ENCODE data around the gene CEACAM19. TPM values are rescaled to one million over a fixed set of nuclear protein-coding genes. Genes with fewer than 3 reads are reported as not detected.
"Not testable (repeated sequence)": the region's sequence is repeated elsewhere in the genome, so short reads cannot be mapped to it uniquely, and the experiment has no call there.

Gene CEACAM19
- total and polyA plus RNA-seq, 2 of the 13 experiments (the other 11 are each of a cell fraction or from before 2014, with no cell fraction given), result 1.3 to 4.0 TPM

GRCh38 chr19:44634058-44634457 is 37.2 kb upstream of the CEACAM19 start:
- H2AFZ ChIP-seq (ENCODE audit: low read length); H3K4me3 ChIP-seq (replicated peaks in 1 of 3; ENCODE audit: insufficient read depth in 1 of 3, low read depth in 2 of 3, low read length in 3 of 3); H3K9ac ChIP-seq (ENCODE audit: insufficient read depth, low read depth, low read length); FAIRE-seq; H3K4me2 ChIP-seq (ENCODE audit: low read depth, low read length); H3K27me3 ChIP-seq (ENCODE audit: control insufficient read depth in 1 of 2, insufficient read depth in 2 of 2, low read length in 2 of 2); CTCF ChIA-PET (ENCODE audit: low intra/inter-chr PET ratio, low total read pairs); in situ Hi-C loops (cut with HindIII; ENCODE audit: extremely low pct_ligation_motif_present, low pct_unique_long_range_greater_than_20kb); H3K27ac ChIP-seq (ENCODE audit: extremely low read length, insufficient read depth, low read length); H4K20me1 ChIP-seq (ENCODE audit: insufficient read depth, low read length); H3K79me2 ChIP-seq (ENCODE audit: insufficient read depth, low read length); H3K9me3 ChIP-seq (ENCODE audit: low read length); DNase-seq (ENCODE audit: low spot score); intact Hi-C loops (cut with micrococcal nuclease; ENCODE audit: unreplicated experiment); ATAC-seq; BruUV-seq (replicated peaks): not testable (repeated sequence)
- TF ChIP-seq MAFK (conservative IDR thresholded peaks at IDR 0.05 in 1 of 2, IDR thresholded peaks at IDR 0.05 in 1 of 2; ENCODE audit: low read length in 2 of 2), result peak in 1 of 2 experiments; percentile 40; a peak in 1 of 4 replicates
- Histone ChIP-seq H3K36me3 (replicated peaks in 1 of 2; ENCODE audit: control insufficient read depth in 1 of 2, insufficient read depth in 2 of 2, low read length in 2 of 2) (peaks cover 2 to 13% of the 10 kb centered on the region in 2 experiments; a peak in 3 of 5 replicates), H3K4me1 (ENCODE audit: insufficient read depth, low read length) (peaks cover 42% of the 10 kb centered on the region)
- WGBS (ENCODE audit: low lambda C conversion rate), result 100% methylated on average over 5 of the region's 5 CpGs
- POLR2A ChIA-PET, result interaction anchor here (1.0 to 2.6 kb wide), 2 partner anchors 8 to 18 kb away, joined by 5 to 7 read pairs; no protein-coding TSS in a partner anchor

- H3K36me3 ChIP-seq (replicated peaks in 1 of 2; ENCODE audit: control insufficient read depth in 1 of 2, insufficient read depth in 2 of 2, low read length in 2 of 2), result peaks cover 2 to 12% of the 10 kb centered on the region in 2 experiments; a peak in 2 of 5 replicates
- no peak for FAIRE-seq
- WGBS (ENCODE audit: low lambda C conversion rate), result 100% methylated on average over 2 of the region's 2 CpGs
- no peaks in the 10 kb centered on the region for H3K79me2 ChIP-seq (ENCODE audit: insufficient read depth, low read length)
- H3K9ac ChIP-seq (ENCODE audit: insufficient read depth, low read depth, low read length), result no peak overlapping the region
- no peak overlapping the region for H3K4me2 ChIP-seq (ENCODE audit: low read depth, low read length)
- in situ Hi-C loops (cut with HindIII; ENCODE audit: extremely low pct_ligation_motif_present, low pct_unique_long_range_greater_than_20kb) (no loop called here), intact Hi-C loops (cut with micrococcal nuclease; ENCODE audit: unreplicated experiment) (no loop called here)
- no peak for ATAC-seq
- no peak for DNase-seq (ENCODE audit: low spot score)
- CTCF ChIA-PET (ENCODE audit: low intra/inter-chr PET ratio, low total read pairs), result no interaction called here
- no peaks in the 10 kb centered on the region for H3K9me3 ChIP-seq (ENCODE audit: low read length)
- peaks cover 49% of the 10 kb centered on the region for H3K4me1 ChIP-seq (ENCODE audit: insufficient read depth, low read length)
- no TSS peak for BruUV-seq (replicated peaks)
- no peak overlapping the region for H3K27ac ChIP-seq (ENCODE audit: extremely low read length, insufficient read depth, low read length)
- H2AFZ ChIP-seq (ENCODE audit: low read length), result no peak overlapping the region
- H4K20me1 ChIP-seq (ENCODE audit: insufficient read depth, low read length), result no peaks in the 10 kb centered on the region
- TF ChIP-seq HOXA7 (CRISPR knock-in tag; IDR thresholded peaks at IDR 0.05) (no peak), ZNF12 (CRISPR knock-in tag; IDR thresholded peaks at IDR 0.05) (peak; percentile 99)
- POLR2A ChIA-PET, result interaction anchor here (0.9 to 3.0 kb wide), 3 partner anchors 9 to 20 kb away, joined by 3 to 68 read pairs (median 5); partner anchors contain the start of gene IGSF23
- no peaks in the 10 kb centered on the region for H3K27me3 ChIP-seq (ENCODE audit: control insufficient read depth in 1 of 2, insufficient read depth in 2 of 2, low read length in 2 of 2)
- H3K4me3 ChIP-seq (replicated peaks in 1 of 3; ENCODE audit: insufficient read depth in 1 of 3, low read depth in 2 of 3, low read length in 3 of 3), result no peak overlapping the region
Measured at GRCh38 chr19:44634785-44635184, 36.5 kb upstream of the CEACAM19 start.
